Progenitor cell of endocrine pancreas (in vitro differentiated cells): ENCODE results near the gene METTL25B. TPM values are rescaled to one million over a fixed set of nuclear protein-coding genes. Genes with fewer than 3 reads are reported as not detected.

ENCODE experiments used
- DNase-seq: peaks from one replicate; pipeline ENCODE4 v3.0.0; 2021; ENCODE audit warnings: low spot score; ENCODE audit not compliant: unreplicated experiment
- H3K27ac Mint-ChIP-seq: 2 replicates; pipeline ENCODE4 v1.8.0; 2021; ENCODE audit warnings: mild to moderate bottlenecking, moderate library complexity, mixed read lengths
- H3K27me3 Mint-ChIP-seq: 2 replicates; pipeline ENCODE4 v1.8.0; 2021; ENCODE audit warnings: mixed read lengths
- H3K36me3 Mint-ChIP-seq: 2 replicates; pipeline ENCODE4 v1.8.0; 2022; ENCODE audit warnings: mixed read lengths; ENCODE audit not compliant: insufficient read depth
- H3K4me1 Mint-ChIP-seq: 2 replicates; pipeline ENCODE4 v1.8.0; 2021; ENCODE audit warnings: low read depth, mixed read lengths
- H3K4me3 Mint-ChIP-seq: 2 replicates; pipeline ENCODE4 v1.8.0; 2021; ENCODE audit warnings: low read depth, mild to moderate bottlenecking, moderate library complexity, mixed read lengths
- H3K9me3 Mint-ChIP-seq: 2 replicates; pipeline ENCODE4 v1.8.0; 2021; ENCODE audit warnings: low read depth, mixed read lengths
- total RNA-seq: library from RNA; stranded (reverse); gene quantifications from 2 replicates; pipeline ENCODE4 v1.2.1, GENCODE V29; 2021
- TF ChIP-seq, protein P1 (sequence below): fragments of 200-600 bp; sonication (generic); IDR thresholded peaks from one replicate; pipeline ENCODE4 v1.5.0; 2021; ENCODE audit warnings: antibody characterized with exemption, mild to moderate bottlenecking; ENCODE audit not compliant: unreplicated experiment

Gene METTL25B
- total RNA-seq, 1 donor from 2014 or later: 42.4 TPM

GRCh38 chr1:156748670-156749418, 20.6 kb downstream of the METTL25B start:
- H3K4me1 Mint-ChIP-seq: peaks cover 54% of the 10 kb centered on the region
- DNase-seq: no peak
- no peaks in the 10 kb centered on the region for H3K9me3 Mint-ChIP-seq
- H3K36me3 Mint-ChIP-seq: peaks cover 5% of the 10 kb centered on the region
- peak overlapping the region; percentile 99 for H3K27ac Mint-ChIP-seq
- peak overlapping the region; percentile 93 for H3K4me3 Mint-ChIP-seq
- H3K27me3 Mint-ChIP-seq: no peaks in the 10 kb centered on the region
- TF ChIP-seq, protein P1, sequence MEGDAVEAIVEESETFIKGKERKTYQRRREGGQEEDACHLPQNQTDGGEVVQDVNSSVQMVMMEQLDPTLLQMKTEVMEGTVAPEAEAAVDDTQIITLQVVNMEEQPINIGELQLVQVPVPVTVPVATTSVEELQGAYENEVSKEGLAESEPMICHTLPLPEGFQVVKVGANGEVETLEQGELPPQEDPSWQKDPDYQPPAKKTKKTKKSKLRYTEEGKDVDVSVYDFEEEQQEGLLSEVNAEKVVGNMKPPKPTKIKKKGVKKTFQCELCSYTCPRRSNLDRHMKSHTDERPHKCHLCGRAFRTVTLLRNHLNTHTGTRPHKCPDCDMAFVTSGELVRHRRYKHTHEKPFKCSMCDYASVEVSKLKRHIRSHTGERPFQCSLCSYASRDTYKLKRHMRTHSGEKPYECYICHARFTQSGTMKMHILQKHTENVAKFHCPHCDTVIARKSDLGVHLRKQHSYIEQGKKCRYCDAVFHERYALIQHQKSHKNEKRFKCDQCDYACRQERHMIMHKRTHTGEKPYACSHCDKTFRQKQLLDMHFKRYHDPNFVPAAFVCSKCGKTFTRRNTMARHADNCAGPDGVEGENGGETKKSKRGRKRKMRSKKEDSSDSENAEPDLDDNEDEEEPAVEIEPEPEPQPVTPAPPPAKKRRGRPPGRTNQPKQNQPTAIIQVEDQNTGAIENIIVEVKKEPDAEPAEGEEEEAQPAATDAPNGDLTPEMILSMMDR: no peak

DNA sequence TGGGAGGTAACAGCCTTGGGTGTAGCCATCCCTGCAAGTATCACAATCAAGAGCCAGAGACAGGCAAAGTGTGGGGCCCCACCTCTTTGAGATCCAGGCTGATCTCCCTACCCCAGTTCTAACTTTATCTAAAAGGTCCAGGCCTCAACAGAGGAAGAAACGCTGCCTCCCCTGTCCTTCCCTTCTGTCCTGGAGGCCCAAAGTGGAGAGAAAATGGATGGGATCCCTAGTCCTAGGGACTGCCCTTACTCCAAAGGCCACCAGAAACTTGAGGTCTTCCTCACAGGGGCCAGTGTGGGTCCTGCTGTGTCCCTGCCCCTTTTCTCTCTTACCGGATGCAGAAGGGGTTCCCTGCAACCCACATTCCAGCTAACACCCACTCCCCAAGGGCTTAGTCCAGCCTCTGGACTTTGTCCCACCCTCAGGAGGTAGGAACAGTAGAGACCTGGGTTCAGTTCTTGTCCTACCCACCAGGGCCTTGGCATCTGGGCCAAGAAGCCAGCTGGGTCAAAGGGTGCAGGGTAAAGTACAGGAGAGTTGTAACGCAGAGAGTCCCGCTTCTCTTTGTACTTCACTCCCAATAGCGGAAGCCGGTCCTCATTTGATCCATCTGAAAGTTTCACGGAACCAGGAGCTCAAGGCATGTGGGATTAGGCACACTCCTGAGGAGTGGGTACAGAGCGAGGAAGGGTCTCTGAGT, 21.3 kb downstream of the METTL25B start:
- peaks cover 3% of the 10 kb centered on the region for H3K36me3 Mint-ChIP-seq
- H3K4me3 Mint-ChIP-seq: peak overlapping the region; percentile 93
- no peak for DNase-seq
- TF ChIP-seq, protein P1: no peak
- H3K4me1 Mint-ChIP-seq: peaks cover 54% of the 10 kb centered on the region
- H3K27ac Mint-ChIP-seq: peak overlapping the region; percentile 99
- H3K27me3 Mint-ChIP-seq: no peaks in the 10 kb centered on the region
- no peaks in the 10 kb centered on the region for H3K9me3 Mint-ChIP-seq

- H3K27me3 Mint-ChIP-seq: no peaks in the 10 kb centered on the region
- H3K27ac Mint-ChIP-seq: peak overlapping the region; percentile 99
- DNase-seq: no peak
- TF ChIP-seq, protein P1: no peak
- no peaks in the 10 kb centered on the region for H3K9me3 Mint-ChIP-seq
- H3K36me3 Mint-ChIP-seq: peaks cover 3% of the 10 kb centered on the region
- peaks cover 53% of the 10 kb centered on the region for H3K4me1 Mint-ChIP-seq
- peak overlapping the region; percentile 93 for H3K4me3 Mint-ChIP-seq
Measured at GRCh38 chr1:156750191-156750672, 22.0 kb downstream of the METTL25B start.

- Mint-ChIP-seq H3K9me3 (no peaks in the 10 kb centered on the region), H3K36me3 (no peaks in the 10 kb centered on the region), H3K27me3 (no peaks in the 10 kb centered on the region), H3K4me1 (peaks cover 48% of the 10 kb centered on the region), H3K27ac (peak overlapping the region; percentile 99), H3K4me3 (peak overlapping the region; percentile 93)
- TF ChIP-seq, protein P1: peak; percentile 13
- DNase-seq: peak; percentile 52
Measured at GRCh38 chr1:156750711-156751450, 22.6 kb downstream of the METTL25B start.

- DNase-seq: no peak
- no peaks in the 10 kb centered on the region for H3K36me3 Mint-ChIP-seq
- no peaks in the 10 kb centered on the region for H3K9me3 Mint-ChIP-seq
- H3K27me3 Mint-ChIP-seq: no peaks in the 10 kb centered on the region
- H3K4me1 Mint-ChIP-seq: peaks cover 43% of the 10 kb centered on the region
- peak within 1 kb of the TSS; percentile 96 for H3K4me3 Mint-ChIP-seq
- peak within 1 kb of the TSS; percentile 99 for H3K27ac Mint-ChIP-seq
- TF ChIP-seq, protein P1: no peak
Measured at GRCh38 chr1:156751451-156751756, 23.1 kb downstream of the METTL25B start, which contains the start of gene HDGF. Gene HDGF (minus strand): TSS chr1:156751675. CDS start chr1:156751429, 246 bp downstream.
